H1 (cell line): ENCODE data around the gene ANKRD9.

Experiments
- TEAD4 ChIP-seq: IDR thresholded peaks from 2 replicates; pipeline ENCODE4 v1.6.1; 2012; ENCODE audit warnings: low read depth, low read length, inconsistent platforms, mixed read lengths
- TF ChIP-seq, protein P1 (sequence below), 3 experiments: IDR thresholded peaks; 1 replicate in 2 of 3; 2 replicates in 1 of 3; pipeline versions ENCODE4 v1.5.1 to v1.6.1; 2011; ENCODE audit warnings: low read length in 3 of 3, mild to moderate bottlenecking in 3 of 3, inconsistent platforms in 2 of 3, low read depth in 1 of 3, moderate library complexity in 1 of 3; ENCODE audit not compliant: insufficient read depth in 1 of 3; ENCODE audit errors: control extremely low read depth in 1 of 3

DNA sequence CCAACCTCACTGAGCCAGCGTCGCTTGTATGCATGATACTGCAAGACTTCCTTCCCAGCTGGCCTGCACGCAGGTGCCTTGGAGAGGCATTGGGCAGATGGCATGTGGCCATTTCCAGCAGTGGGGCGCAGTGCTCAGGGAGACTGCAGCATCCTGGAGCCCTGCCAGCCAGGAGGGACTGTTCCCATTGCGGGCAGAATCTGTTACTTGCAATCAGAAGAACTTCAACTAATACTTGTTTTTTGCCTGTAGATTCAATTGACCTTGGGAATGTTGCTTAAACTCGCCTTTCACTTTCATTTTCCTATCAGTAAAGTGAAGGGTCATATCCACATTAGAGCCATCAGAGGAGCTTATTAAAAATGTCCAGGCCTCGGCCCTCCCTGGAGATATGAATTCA lies 29.8 kb downstream of the ANKRD9 start:
- no peak for TF ChIP-seq TEAD4
- TF ChIP-seq, protein P1, sequence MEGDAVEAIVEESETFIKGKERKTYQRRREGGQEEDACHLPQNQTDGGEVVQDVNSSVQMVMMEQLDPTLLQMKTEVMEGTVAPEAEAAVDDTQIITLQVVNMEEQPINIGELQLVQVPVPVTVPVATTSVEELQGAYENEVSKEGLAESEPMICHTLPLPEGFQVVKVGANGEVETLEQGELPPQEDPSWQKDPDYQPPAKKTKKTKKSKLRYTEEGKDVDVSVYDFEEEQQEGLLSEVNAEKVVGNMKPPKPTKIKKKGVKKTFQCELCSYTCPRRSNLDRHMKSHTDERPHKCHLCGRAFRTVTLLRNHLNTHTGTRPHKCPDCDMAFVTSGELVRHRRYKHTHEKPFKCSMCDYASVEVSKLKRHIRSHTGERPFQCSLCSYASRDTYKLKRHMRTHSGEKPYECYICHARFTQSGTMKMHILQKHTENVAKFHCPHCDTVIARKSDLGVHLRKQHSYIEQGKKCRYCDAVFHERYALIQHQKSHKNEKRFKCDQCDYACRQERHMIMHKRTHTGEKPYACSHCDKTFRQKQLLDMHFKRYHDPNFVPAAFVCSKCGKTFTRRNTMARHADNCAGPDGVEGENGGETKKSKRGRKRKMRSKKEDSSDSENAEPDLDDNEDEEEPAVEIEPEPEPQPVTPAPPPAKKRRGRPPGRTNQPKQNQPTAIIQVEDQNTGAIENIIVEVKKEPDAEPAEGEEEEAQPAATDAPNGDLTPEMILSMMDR (IDR thresholded peaks at IDR 0.05; ENCODE audit: control extremely low read depth in 1 of 3, insufficient read depth in 1 of 3, low read depth in 1 of 3, low read length in 3 of 3), result no peak
